Effector memory CD8-positive, alpha-beta T cell (primary cell): Measurements from ENCODE around the gene BMP6.
"Not testable (repeated sequence)": the region's sequence is repeated elsewhere in the genome, so short reads cannot be mapped to it uniquely, and the experiment has no call there.

Source experiments
- ATAC-seq: fragments of 150-1000 bp; cut with Tn5 transposase; replicated peaks from 2 replicates; pipeline ENCODE4 v1.10.0; 2021; ENCODE audit warnings: mild to moderate bottlenecking, moderate library complexity
- DNase-seq, 3 experiments: peaks; one replicate each; pipeline ENCODE4 v3.0.0; 2021
- H3K27ac Mint-ChIP-seq, 2 donors: one replicate each; pipeline ENCODE4 v1.8.0; 2022; ENCODE audit warnings: mild to moderate bottlenecking in 2 of 2, mixed read lengths in 2 of 2, moderate library complexity in 2 of 2
- H3K27me3 Mint-ChIP-seq, 2 donors: one replicate each; pipeline ENCODE4 v1.8.0; 2022; ENCODE audit warnings: mixed read lengths in 2 of 2
- H3K36me3 Mint-ChIP-seq: one replicate; pipeline ENCODE4 v1.8.0; 2022; ENCODE audit warnings: mild to moderate bottlenecking, moderate library complexity, mixed read lengths; ENCODE audit not compliant: insufficient read depth
- H3K4me1 Mint-ChIP-seq, 2 donors: one replicate each; pipeline ENCODE4 v1.8.0; 2022; ENCODE audit warnings: low read depth in 2 of 2, mixed read lengths in 2 of 2
- H3K4me3 Mint-ChIP-seq, 2 donors: one replicate each; pipeline ENCODE4 v1.8.0; 2022; ENCODE audit warnings: mild to moderate bottlenecking in 2 of 2, mixed read lengths in 2 of 2, moderate library complexity in 2 of 2
- H3K9me3 Mint-ChIP-seq, 2 donors: one replicate each; pipeline ENCODE4 v1.8.0; 2022; ENCODE audit warnings: mixed read lengths in 2 of 2

BMP6 gene

DNA sequence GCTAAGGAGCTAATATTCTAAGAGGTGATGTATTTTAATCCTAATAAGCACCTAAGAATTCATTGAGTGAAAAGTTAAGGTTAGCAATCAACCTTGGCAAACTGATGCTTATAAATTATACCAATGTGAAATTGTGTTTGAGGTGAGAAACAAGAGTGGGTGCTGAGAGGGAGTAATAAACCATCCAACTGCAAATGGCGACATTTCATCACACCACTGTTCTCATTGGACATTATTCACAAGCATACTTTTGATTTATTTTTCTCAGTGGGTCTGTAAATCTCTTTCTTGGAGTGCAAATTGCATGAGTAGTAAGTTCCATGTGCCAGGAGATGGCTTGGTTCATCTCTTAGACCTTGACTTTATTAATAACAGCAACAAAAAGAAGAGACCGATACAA lies 71.5 kb downstream of the BMP6 start:
- Mint-ChIP-seq H3K4me3 (no peak overlapping the region), H3K4me1 (no peaks in the 10 kb centered on the region), H3K36me3 (no peaks in the 10 kb centered on the region), H3K27ac (no peak overlapping the region), H3K9me3 (peaks cover 0 to 5% of the 10 kb centered on the region in 2 donors), H3K27me3 (peaks cover 30 to 49% of the 10 kb centered on the region in 2 donors)
- DNase-seq: no peak
- ATAC-seq: no peak

DNA sequence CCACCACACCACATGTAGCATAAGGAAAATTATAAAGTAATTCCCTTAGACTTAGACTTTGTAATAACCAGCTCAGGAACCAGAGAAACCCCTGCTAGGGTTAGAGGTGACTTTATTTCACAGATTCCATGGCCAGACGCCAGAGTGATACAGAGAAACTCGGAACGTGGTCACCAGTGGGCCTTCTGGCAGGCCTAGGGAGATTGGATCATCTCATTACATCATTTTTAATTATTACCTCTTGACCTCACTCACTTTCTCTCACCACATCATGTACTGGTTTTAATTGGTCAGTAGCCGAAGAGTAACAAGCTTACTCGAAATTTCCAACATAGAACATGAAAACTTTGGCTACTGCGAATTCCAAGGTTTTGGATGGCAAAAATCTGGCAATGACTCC lies 72.9 kb downstream of the BMP6 start:
- Mint-ChIP-seq H3K36me3 (no peaks in the 10 kb centered on the region), H3K9me3 (peaks cover 0 to 5% of the 10 kb centered on the region in 2 donors), H3K27me3 (peaks cover 29 to 53% of the 10 kb centered on the region in 2 donors), H3K27ac (no peak overlapping the region), H3K4me3 (no peak overlapping the region), H3K4me1 (no peaks in the 10 kb centered on the region)
- DNase-seq (no peak), ATAC-seq (no peak)

DNA sequence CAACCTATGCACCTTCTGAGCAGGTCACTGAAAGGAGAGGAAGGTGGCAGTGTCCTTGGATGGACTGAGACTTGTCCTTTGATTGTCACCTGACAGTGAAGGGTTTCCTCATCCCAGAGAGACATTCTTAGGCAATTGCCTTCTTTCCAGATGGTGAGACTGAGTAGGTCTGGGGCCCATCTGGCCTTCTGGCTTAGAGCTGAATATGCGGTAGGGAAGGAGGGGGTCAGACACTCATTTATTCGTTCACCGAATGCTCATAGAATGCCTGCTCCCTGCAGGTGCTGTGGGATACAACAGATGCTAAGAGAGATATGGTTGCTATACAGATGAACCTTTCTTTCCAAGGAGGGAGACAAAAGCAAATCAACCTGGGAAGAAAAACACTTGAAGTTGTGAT lies 76.8 kb downstream of the BMP6 start:
- no peaks in the 10 kb centered on the region for H3K36me3 Mint-ChIP-seq
- DNase-seq (no peak), ATAC-seq (no peak)
- no peaks in the 10 kb centered on the region for H3K4me1 Mint-ChIP-seq
- H3K4me3 Mint-ChIP-seq: no peak overlapping the region
- H3K9me3 Mint-ChIP-seq: no peaks in the 10 kb centered on the region
- peaks cover 10 to 48% of the 10 kb centered on the region in 2 donors for H3K27me3 Mint-ChIP-seq
- H3K27ac Mint-ChIP-seq: no peak overlapping the region

DNA sequence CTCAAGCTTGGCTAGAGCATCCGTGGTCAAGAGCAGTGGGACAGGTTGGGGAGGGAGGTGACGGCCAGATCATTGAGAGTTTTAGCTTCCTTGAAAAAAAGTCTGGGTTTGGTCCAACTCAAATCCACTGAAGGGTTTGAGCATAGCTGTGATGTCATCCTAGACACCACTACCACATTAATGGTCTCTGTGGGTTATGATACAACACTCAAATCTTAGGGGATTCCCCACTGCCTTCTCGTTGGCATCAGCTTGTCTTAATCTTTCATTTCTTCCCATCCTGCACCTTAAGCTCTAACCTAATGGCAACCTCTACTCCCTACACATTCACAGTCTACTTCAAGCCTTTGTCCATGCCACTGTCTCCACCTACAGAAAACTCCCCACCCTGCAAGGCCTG lies 77.3 kb downstream of the BMP6 start:
- ATAC-seq: no peak
- DNase-seq: no peak
- H3K4me1 Mint-ChIP-seq: no peaks in the 10 kb centered on the region
- no peak overlapping the region for H3K27ac Mint-ChIP-seq
- peaks cover 10 to 48% of the 10 kb centered on the region in 2 donors for H3K27me3 Mint-ChIP-seq
- no peak overlapping the region for H3K4me3 Mint-ChIP-seq
- H3K36me3 Mint-ChIP-seq: no peaks in the 10 kb centered on the region
- H3K9me3 Mint-ChIP-seq: no peaks in the 10 kb centered on the region

DNA sequence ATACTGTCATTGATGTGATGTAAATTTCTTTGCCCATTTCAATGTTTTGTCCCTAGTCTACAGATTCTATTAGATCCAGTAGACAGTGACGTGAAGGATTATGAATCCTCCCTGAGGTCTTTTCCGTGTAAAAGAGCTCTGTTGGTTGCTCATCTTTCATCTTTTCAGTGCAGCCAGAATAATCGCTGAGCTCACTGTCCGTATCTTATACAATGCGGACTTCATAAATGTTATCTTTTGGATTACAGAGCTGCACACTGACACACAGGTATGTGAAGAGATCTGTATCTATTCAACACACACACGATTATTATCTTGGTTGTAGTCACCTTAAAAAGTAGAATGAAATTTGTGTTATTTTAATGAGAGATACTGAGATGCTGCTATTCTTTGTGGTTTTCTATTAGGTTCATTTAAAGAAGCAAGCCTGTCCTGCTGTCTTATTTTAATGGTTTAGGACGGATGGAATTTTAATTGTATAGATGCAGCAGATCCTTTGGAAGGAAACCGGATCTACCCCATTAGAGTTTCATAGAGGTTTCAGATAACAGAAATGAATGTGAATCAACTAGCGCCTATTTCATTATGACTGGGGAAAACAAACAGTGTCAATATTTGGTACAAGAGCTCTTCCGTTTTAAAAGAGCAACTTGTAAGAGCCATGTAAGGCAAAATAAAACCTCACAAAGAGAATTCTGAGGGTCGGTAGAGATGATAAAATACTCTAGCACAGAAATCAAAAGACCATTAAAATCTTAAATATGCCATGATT lies 79.4 kb downstream of the BMP6 start:
- Mint-ChIP-seq H3K27me3 (peaks cover 10 to 49% of the 10 kb centered on the region in 2 donors), H3K4me1 (no peaks in the 10 kb centered on the region), H3K27ac (no peak overlapping the region), H3K9me3 (no peaks in the 10 kb centered on the region), H3K36me3 (no peaks in the 10 kb centered on the region), H3K4me3 (no peak overlapping the region)
- no peak for DNase-seq
- no peak for ATAC-seq

DNA sequence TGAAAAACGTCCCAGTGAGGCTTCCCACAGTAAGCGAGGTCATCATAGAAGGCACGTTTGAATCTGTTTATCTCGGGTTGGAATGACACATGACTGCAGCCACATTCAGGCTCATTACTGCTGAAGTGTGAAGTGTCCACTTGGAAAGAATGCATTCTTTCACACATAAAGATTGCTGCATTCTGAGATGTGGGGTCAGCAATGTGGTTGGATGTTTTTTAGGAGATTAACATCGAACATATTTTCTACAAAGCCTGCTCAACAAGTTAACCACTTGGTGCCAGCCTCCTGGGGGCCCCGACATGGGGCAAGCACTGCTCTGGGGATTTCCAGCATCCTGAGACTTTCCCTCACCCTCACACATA lies 79.9 kb downstream of the BMP6 start:
- no peak for DNase-seq

DNA sequence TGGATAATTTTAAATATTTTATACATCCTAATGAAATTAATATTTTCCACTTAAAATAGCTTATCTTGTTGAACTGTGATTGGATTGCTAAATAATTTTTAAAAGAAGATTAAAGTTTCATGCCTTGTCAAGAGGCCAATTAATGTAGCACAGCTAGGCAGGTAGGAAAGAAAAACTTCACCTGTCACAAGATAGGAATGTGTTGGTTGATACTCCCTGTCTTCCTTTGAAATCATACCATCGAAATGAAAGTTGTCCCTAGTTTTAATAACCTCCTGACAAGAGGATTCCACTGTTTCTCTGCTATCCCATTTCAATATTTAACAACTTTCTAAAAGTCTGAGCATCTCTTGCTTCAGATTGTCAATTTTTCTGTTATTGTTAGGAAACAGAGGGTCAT lies 80.8 kb downstream of the BMP6 start:
- no peak overlapping the region for H3K27ac Mint-ChIP-seq
- no peaks in the 10 kb centered on the region for H3K9me3 Mint-ChIP-seq
- H3K36me3 Mint-ChIP-seq: no peaks in the 10 kb centered on the region
- ATAC-seq: no peak
- no peak for DNase-seq
- H3K4me3 Mint-ChIP-seq: no peak overlapping the region
- H3K4me1 Mint-ChIP-seq: no peaks in the 10 kb centered on the region
- H3K27me3 Mint-ChIP-seq: peaks cover 6 to 45% of the 10 kb centered on the region in 2 donors

More for the DNA sequence above, 79.9 kb downstream of the BMP6 start:
- Mint-ChIP-seq H3K4me3 (no peak overlapping the region), H3K4me1 (no peaks in the 10 kb centered on the region), H3K27ac (no peak overlapping the region), H3K27me3 (peaks cover 10 to 49% of the 10 kb centered on the region in 2 donors), H3K9me3 (no peaks in the 10 kb centered on the region), H3K36me3 (no peaks in the 10 kb centered on the region)
- ATAC-seq: no peak

DNA sequence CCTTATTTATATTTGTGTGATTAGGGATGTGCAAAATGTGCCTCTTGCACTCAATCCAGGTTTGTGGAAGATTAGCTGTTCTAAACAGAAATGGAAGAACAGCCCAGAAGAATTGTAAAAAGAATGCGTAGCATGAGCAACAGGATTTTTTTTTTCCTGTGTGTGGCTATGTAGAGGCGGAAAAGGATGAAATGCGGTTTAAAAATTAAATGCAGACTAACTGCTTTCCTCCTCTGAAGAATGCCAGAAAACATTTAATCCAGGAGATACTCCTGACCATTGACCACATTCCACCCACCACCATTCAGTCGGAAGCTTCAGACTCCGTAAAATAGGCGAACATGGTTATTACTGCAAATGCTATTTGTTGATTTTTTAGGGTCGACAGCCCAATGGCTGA lies 83.4 kb downstream of the BMP6 start:
- peaks cover 4 to 30% of the 10 kb centered on the region in 2 donors for H3K27me3 Mint-ChIP-seq
- H3K9me3 Mint-ChIP-seq: no peaks in the 10 kb centered on the region
- H3K4me3 Mint-ChIP-seq: no peak overlapping the region
- H3K4me1 Mint-ChIP-seq: no peaks in the 10 kb centered on the region
- no peak for DNase-seq
- H3K36me3 Mint-ChIP-seq: no peaks in the 10 kb centered on the region
- no peak for ATAC-seq
- no peak overlapping the region for H3K27ac Mint-ChIP-seq

DNA sequence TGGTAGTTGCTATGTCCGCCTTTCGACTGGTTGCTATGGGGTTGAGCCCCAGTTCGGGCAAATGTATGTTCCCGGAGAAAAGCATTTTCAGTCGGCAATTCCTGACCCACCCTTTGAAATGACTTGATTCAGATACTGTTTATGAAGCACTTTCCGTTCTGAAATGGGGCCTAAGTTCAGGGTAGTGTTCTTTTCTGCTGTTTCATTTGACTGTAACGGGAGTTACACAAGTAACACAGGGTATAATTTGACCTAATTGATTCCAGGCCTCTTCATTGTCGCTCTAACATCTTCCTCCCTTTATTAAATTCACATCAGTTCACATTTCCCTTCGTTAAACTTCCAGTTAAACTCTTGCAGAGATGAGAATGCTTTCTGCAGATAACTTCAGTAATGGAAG lies 85.5 kb downstream of the BMP6 start:
- Mint-ChIP-seq H3K9me3 (no peaks in the 10 kb centered on the region), H3K4me3 (no peak overlapping the region), H3K27ac (no peak overlapping the region), H3K36me3 (no peaks in the 10 kb centered on the region), H3K4me1 (no peaks in the 10 kb centered on the region), H3K27me3 (peaks cover 4 to 23% of the 10 kb centered on the region in 2 donors)
- no peak for ATAC-seq
- DNase-seq: no peak

DNA sequence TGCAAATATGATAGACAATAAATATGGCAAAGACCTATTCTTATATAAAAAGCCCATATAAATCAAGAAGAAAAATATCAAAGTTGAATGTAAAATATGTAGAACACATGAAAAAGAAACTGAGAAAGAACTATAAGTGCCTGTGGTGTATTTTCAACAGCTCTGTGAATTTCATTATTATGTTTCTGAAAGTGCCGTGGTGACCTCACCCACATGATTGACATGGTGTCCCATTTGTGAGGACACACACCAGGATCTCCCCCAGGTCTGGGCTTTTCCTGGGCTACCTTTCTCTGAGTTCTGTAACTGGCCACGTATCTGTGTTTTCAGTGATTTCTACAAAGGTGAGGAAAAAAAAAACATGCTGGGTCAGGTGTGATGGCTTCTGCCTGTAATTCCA lies 86.7 kb downstream of the BMP6 start:
- no peaks in the 10 kb centered on the region for H3K36me3 Mint-ChIP-seq
- no peak for DNase-seq
- no peak overlapping the region for H3K4me3 Mint-ChIP-seq
- H3K9me3 Mint-ChIP-seq: no peaks in the 10 kb centered on the region
- H3K27me3 Mint-ChIP-seq: peaks cover 0 to 11% of the 10 kb centered on the region in 2 donors
- no peaks in the 10 kb centered on the region for H3K4me1 Mint-ChIP-seq
- no peak overlapping the region for H3K27ac Mint-ChIP-seq
- no peak for ATAC-seq

DNA sequence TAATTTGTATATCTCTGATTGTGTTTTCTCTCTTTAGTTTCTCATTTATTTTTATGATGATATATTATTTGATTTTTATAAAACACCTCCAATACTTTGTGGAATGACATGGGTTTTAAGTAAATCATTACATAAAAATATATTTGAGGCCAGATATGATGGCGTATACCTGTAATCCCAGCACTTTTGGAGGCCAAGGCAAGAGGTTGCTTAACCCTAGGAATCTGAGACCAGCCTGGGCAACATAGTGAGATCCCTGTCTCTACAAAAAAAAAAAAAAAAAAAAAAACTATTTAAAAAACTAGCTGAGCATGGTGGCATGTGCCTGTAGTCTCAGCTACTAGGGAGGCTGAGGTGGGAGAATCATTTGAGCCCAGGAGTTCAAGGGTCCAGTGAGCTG lies 87.3 kb downstream of the BMP6 start:
- DNase-seq (no peak), ATAC-seq (no peak)
- no peaks in the 10 kb centered on the region for H3K4me1 Mint-ChIP-seq
- no peak overlapping the region for H3K27ac Mint-ChIP-seq
- H3K9me3 Mint-ChIP-seq: no peaks in the 10 kb centered on the region
- H3K36me3 Mint-ChIP-seq: no peaks in the 10 kb centered on the region
- peaks cover 0 to 9% of the 10 kb centered on the region in 2 donors for H3K27me3 Mint-ChIP-seq
- no peak overlapping the region for H3K4me3 Mint-ChIP-seq

DNA sequence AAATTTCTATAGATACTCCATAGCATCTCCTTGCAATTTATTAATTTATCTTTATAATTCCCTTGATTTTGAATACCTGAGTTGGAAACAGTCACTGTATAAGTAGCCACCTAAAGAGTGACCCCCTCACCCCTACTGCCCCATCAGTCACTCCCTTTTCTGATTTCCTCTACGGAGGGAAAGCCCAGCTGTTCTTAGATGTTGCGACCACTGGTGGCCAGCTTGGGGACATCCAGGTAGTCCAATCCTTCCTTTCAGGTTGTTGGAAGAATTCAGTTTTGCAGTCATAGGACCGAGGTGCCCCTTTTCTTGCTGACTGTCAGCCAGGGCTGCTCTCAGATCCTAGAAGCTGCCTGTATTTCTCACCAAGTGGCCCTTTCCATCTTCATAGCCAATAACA lies 87.8 kb downstream of the BMP6 start:
- peaks cover 0 to 9% of the 10 kb centered on the region in 2 donors for H3K27me3 Mint-ChIP-seq
- DNase-seq (no peak), ATAC-seq (no peak)
- no peaks in the 10 kb centered on the region for H3K9me3 Mint-ChIP-seq
- H3K36me3 Mint-ChIP-seq: no peaks in the 10 kb centered on the region
- no peaks in the 10 kb centered on the region for H3K4me1 Mint-ChIP-seq
- H3K4me3 Mint-ChIP-seq: no peak overlapping the region
- no peak overlapping the region for H3K27ac Mint-ChIP-seq

DNA sequence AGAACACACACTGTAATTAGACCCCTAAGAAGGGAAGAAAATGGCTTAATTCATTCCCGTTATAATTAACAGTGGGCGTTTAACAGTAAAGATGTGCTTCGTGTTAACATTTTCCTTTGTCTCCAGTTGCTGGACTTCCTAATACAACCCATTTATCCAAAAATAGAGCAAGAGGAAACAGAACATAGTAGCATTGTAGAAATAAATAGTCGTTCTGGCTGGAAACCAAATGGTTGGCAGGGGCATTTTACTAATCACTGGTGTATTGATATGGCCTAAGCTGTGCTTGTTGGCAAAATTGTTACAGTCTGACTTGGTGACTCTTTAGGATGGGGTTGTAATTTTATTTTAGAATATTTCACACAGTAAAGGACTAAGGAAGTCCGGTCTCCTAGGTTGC lies 89.8 kb downstream of the BMP6 start:
- Mint-ChIP-seq H3K4me1 (no peaks in the 10 kb centered on the region), H3K9me3 (no peaks in the 10 kb centered on the region), H3K36me3 (no peaks in the 10 kb centered on the region), H3K4me3 (no peak overlapping the region), H3K27me3 (peaks cover 0 to 4% of the 10 kb centered on the region in 2 donors), H3K27ac (no peak overlapping the region)
- no peak for ATAC-seq
- DNase-seq: no peak

DNA sequence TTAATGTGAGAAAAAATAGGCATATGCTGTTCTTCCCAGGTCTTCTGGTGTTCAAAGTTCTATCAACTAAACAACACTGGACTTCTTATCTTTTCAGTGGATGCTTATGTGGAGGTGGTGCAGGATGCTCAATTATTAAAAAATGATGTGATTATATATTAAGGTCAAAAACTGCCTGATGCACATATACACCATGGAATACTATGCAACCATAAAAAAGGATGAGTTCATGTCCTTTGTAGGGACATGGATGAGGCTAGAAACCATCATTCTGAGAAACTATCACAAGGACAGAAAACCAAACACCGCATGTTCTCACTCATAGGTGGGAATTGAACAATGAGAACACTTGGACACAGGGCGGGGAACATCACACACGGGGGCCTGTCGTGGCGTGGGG lies 91.3 kb downstream of the BMP6 start:
- H3K27ac Mint-ChIP-seq, H3K9me3 Mint-ChIP-seq, H3K4me3 Mint-ChIP-seq, DNase-seq, H3K4me1 Mint-ChIP-seq, ATAC-seq, H3K27me3 Mint-ChIP-seq, H3K36me3 Mint-ChIP-seq: not testable (repeated sequence)
